ENCODE results near the gene CLVS2.

Gene CLVS2

DNA sequence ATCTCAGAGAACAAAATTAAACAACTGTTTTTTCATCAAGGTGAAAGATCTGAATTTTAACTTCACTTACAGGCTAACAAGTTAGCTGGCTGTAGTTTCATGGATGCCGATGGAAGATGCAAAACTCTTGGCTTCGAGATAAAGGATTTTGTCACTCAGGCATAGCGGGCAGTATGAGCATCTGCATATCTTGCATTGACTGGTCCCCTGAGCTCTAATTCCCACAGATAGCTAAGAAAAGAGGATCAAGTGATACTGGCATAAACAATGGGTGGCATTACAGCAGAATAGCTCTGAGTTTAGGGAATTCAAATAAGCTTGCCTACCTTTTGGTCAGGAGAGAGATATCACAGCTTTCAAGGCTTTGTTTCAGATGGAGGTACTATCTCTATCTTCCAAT lies 1.8 kb upstream of the CLVS2 start:
- Histone ChIP-seq H2BK12ac (ENCODE audit: low read length) (no peak overlapping the region), H3K4me2 (ENCODE audit: insufficient read depth, low read length, poor library complexity, severe bottlenecking) (no peak overlapping the region), H3K4me3 (ENCODE audit: low read length in 2 of 2) (no peak overlapping the region), H3K9ac (ENCODE audit: low read depth, low read length, poor library complexity) (no peak overlapping the region), H3K36me3 (replicated peaks in 1 of 2; ENCODE audit: control insufficient read depth in 2 of 2, insufficient read depth in 2 of 2, low read length in 2 of 2) (no peaks in the 10 kb centered on the region), H3K14ac (ENCODE audit: low read length) (no peak overlapping the region), H2AFZ (ENCODE audit: low read length) (no peak overlapping the region), H3K9me3 (replicated peaks in 1 of 2; ENCODE audit: control insufficient read depth in 2 of 2, insufficient read depth in 1 of 2, low read depth in 1 of 2, low read length in 2 of 2) (no peaks in the 10 kb centered on the region), H2BK120ac (ENCODE audit: low read depth, low read length) (no peak overlapping the region), H2AK5ac (ENCODE audit: low read depth, low read length) (no peak overlapping the region), H3K18ac (ENCODE audit: low read length) (no peak overlapping the region), H2BK5ac (ENCODE audit: low read length) (no peak overlapping the region), H3K4me1 (ENCODE audit: control insufficient read depth in 2 of 2, insufficient read depth in 1 of 2, low read depth in 1 of 2, low read length in 2 of 2) (peaks cover 0 to 3% of the 10 kb centered on the region in 2 donors), H2BK15ac (ENCODE audit: low read length) (no peak overlapping the region), H4K8ac (ENCODE audit: low read depth, low read length) (no peak overlapping the region), H3K27me3 (ENCODE audit: control insufficient read depth in 3 of 3, insufficient read depth in 3 of 3, low read depth in 1 of 3, low read length in 3 of 3) (peaks cover 2 to 31% (median 11%) of the 10 kb centered on the region in 3 experiments), H3K4ac (ENCODE audit: low read length) (no peak overlapping the region), H4K91ac (ENCODE audit: low read depth, low read length, poor library complexity) (no peak overlapping the region), H3K23ac (ENCODE audit: low read depth, low read length, poor library complexity) (no peak overlapping the region), H3K27ac (replicated peaks; ENCODE audit: low read length) (no peak overlapping the region), H3K79me1 (ENCODE audit: low read depth, low read length) (no peaks in the 10 kb centered on the region)
- WGBS, 2 donors (ENCODE audit: extremely low coverage in 2 of 2, insufficient read length in 2 of 2, insufficient replicate concordance in 1 of 2), result no CpG with 5 or more reads among the region's 3 CpGs
- no peak for DNase-seq (ENCODE audit: low spot score)

DNA sequence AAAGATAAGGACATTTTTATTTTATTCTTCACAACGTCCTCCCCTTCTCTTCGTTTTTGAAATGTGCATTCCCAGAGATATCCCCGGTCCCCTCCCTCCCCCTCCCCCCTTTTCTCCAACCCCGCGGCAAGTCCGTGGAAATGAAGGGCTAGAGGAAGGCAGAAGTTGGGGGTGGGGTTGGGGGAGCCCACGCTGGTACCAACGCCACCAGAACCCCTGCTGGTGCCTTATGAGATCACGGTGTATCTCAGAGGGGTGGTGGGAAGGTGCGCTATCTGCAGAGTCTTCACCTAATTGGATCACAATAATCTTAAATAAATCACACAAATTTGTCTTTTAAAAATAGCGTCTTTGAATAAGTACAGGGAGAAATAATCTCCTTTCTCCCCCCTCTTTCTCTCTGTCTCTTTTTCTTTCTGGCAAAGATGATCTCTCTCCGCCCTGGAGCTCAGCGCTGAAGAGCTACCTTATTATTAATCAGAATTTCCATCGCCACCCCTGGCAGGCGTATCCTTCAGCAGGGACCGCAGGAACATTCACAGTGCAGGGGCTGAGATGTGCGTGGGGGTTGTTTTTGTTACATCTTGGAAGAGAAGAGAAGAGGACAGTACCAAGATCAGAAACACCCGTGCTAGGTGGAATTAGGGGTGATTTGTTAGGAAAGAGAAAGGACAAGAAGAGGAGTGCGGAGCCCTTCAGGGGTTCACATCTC lies 915 bp downstream of the CLVS2 start:
- H3K27ac ChIP-seq (replicated peaks; ENCODE audit: low read length), result no peak overlapping the region
- no peak overlapping the region for H3K9ac ChIP-seq (ENCODE audit: low read depth, low read length, poor library complexity)
- no peak overlapping the region for H3K23ac ChIP-seq (ENCODE audit: low read depth, low read length, poor library complexity)
- no peak for DNase-seq (ENCODE audit: low spot score)
- H3K14ac ChIP-seq (ENCODE audit: low read length), result no peak overlapping the region
- no CpG with 5 or more reads among the region's 19 CpGs for WGBS, 2 donors (ENCODE audit: extremely low coverage in 2 of 2, insufficient read length in 2 of 2, insufficient replicate concordance in 1 of 2)
- peak overlapping the region; percentile 96 for H3K18ac ChIP-seq (ENCODE audit: low read length)
- H3K79me1 ChIP-seq (ENCODE audit: low read depth, low read length), result no peaks in the 10 kb centered on the region
- H3K36me3 ChIP-seq (replicated peaks in 1 of 2; ENCODE audit: control insufficient read depth in 2 of 2, insufficient read depth in 2 of 2, low read length in 2 of 2), result no peaks in the 10 kb centered on the region
- no peak overlapping the region for H2BK12ac ChIP-seq (ENCODE audit: low read length)
- H2BK15ac ChIP-seq (ENCODE audit: low read length), result no peak overlapping the region
- H3K4ac ChIP-seq (ENCODE audit: low read length), result no peak overlapping the region
- no peak overlapping the region for H4K91ac ChIP-seq (ENCODE audit: low read depth, low read length, poor library complexity)
- peak overlapping the region; percentile 58 to 91 for H3K4me3 ChIP-seq (ENCODE audit: low read length in 2 of 2)
- peak overlapping the region; percentile 95 for H2AFZ ChIP-seq (ENCODE audit: low read length)
- no peak overlapping the region for H2BK120ac ChIP-seq (ENCODE audit: low read depth, low read length)
- peaks cover 0 to 3% of the 10 kb centered on the region in 2 donors for H3K4me1 ChIP-seq (ENCODE audit: control insufficient read depth in 2 of 2, insufficient read depth in 1 of 2, low read depth in 1 of 2, low read length in 2 of 2)
- peak overlapping the region; percentile 71 for H3K4me2 ChIP-seq (ENCODE audit: insufficient read depth, low read length, poor library complexity, severe bottlenecking)
- H2AK5ac ChIP-seq (ENCODE audit: low read depth, low read length), result no peak overlapping the region
- no peak overlapping the region for H4K8ac ChIP-seq (ENCODE audit: low read depth, low read length)
- no peaks in the 10 kb centered on the region for H3K9me3 ChIP-seq (replicated peaks in 1 of 2; ENCODE audit: control insufficient read depth in 2 of 2, insufficient read depth in 1 of 2, low read depth in 1 of 2, low read length in 2 of 2)
- peaks cover 2 to 31% (median 11%) of the 10 kb centered on the region in 3 experiments for H3K27me3 ChIP-seq (ENCODE audit: control insufficient read depth in 3 of 3, insufficient read depth in 3 of 3, low read depth in 1 of 3, low read length in 3 of 3)
- H2BK5ac ChIP-seq (ENCODE audit: low read length), result peak overlapping the region; percentile 68

DNA sequence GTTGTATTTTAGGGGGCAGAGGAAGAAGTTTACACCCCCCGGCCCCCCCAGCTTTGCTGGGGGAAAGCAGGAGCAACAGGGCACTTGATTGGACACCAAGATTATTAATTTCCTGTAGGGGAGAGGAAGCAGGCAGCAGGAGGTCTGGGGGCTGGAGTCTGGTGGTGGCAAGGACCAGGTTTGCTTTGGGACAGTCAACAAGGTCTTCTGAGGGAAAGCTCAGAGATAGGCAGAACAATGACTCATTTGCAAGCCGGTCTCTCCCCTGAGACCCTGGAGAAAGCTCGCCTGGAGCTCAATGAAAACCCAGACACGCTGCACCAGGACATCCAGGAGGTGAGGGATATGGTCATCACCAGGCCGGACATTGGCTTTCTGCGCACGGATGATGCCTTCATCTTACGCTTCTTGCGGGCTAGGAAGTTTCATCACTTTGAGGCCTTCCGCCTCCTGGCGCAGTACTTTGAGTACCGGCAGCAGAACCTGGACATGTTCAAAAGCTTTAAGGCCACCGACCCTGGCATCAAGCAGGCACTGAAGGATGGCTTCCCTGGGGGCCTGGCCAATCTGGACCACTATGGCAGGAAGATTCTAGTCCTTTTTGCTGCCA lies 1.6 kb downstream of the CLVS2 start:
- Histone ChIP-seq H2AK5ac (ENCODE audit: low read depth, low read length) (peak overlapping the region; percentile 9), H2BK120ac (ENCODE audit: low read depth, low read length) (no peak overlapping the region), H3K27ac (replicated peaks; ENCODE audit: low read length) (no peak overlapping the region), H3K9ac (ENCODE audit: low read depth, low read length, poor library complexity) (peak overlapping the region; percentile 63), H3K18ac (ENCODE audit: low read length) (no peak overlapping the region), H3K9me3 (replicated peaks in 1 of 2; ENCODE audit: control insufficient read depth in 2 of 2, insufficient read depth in 1 of 2, low read depth in 1 of 2, low read length in 2 of 2) (no peaks in the 10 kb centered on the region), H3K14ac (ENCODE audit: low read length) (no peak overlapping the region), H3K79me1 (ENCODE audit: low read depth, low read length) (no peaks in the 10 kb centered on the region), H3K27me3 (ENCODE audit: control insufficient read depth in 3 of 3, insufficient read depth in 3 of 3, low read depth in 1 of 3, low read length in 3 of 3) (peaks cover 2 to 31% (median 11%) of the 10 kb centered on the region in 3 experiments), H3K23ac (ENCODE audit: low read depth, low read length, poor library complexity) (no peak overlapping the region), H2BK5ac (ENCODE audit: low read length) (peak overlapping the region; percentile 3), H3K4me2 (ENCODE audit: insufficient read depth, low read length, poor library complexity, severe bottlenecking) (no peak overlapping the region), H3K4ac (ENCODE audit: low read length) (no peak overlapping the region), H3K4me3 (ENCODE audit: low read length in 2 of 2) (peak overlapping the region in 1 of 2 donors; percentile 59), H2BK12ac (ENCODE audit: low read length) (no peak overlapping the region), H4K91ac (ENCODE audit: low read depth, low read length, poor library complexity) (no peak overlapping the region), H3K4me1 (ENCODE audit: control insufficient read depth in 2 of 2, insufficient read depth in 1 of 2, low read depth in 1 of 2, low read length in 2 of 2) (peaks cover 0 to 3% of the 10 kb centered on the region in 2 donors), H3K36me3 (replicated peaks in 1 of 2; ENCODE audit: control insufficient read depth in 2 of 2, insufficient read depth in 2 of 2, low read length in 2 of 2) (no peaks in the 10 kb centered on the region), H2BK15ac (ENCODE audit: low read length) (no peak overlapping the region), H2AFZ (ENCODE audit: low read length) (no peak overlapping the region), H4K8ac (ENCODE audit: low read depth, low read length) (no peak overlapping the region)
- WGBS, 2 donors (ENCODE audit: extremely low coverage in 2 of 2, insufficient read length in 2 of 2, insufficient replicate concordance in 1 of 2), result no CpG with 5 or more reads among the region's 13 CpGs
- no peak for DNase-seq (ENCODE audit: low spot score)

DNA sequence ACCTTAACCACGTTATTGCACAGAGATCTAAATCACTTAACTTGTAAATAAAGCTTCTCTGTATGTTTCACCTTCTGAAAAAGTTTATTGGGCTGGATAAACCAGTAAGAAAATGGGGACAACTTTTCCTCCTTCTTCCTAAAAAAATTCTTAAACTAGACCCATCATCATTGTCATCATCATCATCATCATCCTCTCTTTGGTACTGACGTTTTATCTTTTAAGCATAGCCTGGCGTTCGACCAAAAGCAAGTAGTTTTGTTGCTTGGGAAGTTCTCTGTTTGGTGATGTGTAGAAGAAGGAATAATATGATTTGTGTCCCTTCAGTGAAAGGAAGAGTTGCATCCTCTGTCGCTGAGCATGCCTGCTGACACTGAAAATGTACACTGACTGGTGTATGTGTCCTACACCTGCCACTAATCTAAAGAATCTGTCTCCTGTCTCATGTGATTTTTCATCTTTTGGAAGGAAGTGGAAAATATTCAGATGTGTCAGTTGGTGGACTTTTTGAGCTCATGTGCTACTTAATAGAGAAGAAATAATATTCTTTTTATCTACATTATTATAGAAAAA lies 2.5 kb downstream of the CLVS2 start:
- Histone ChIP-seq H3K18ac (ENCODE audit: low read length) (no peak overlapping the region), H3K23ac (ENCODE audit: low read depth, low read length, poor library complexity) (no peak overlapping the region), H2AFZ (ENCODE audit: low read length) (no peak overlapping the region), H3K4ac (ENCODE audit: low read length) (no peak overlapping the region), H2BK15ac (ENCODE audit: low read length) (no peak overlapping the region), H3K9ac (ENCODE audit: low read depth, low read length, poor library complexity) (no peak overlapping the region), H3K79me1 (ENCODE audit: low read depth, low read length) (no peaks in the 10 kb centered on the region), H2BK12ac (ENCODE audit: low read length) (no peak overlapping the region), H2AK5ac (ENCODE audit: low read depth, low read length) (no peak overlapping the region), H3K36me3 (replicated peaks in 1 of 2; ENCODE audit: control insufficient read depth in 2 of 2, insufficient read depth in 2 of 2, low read length in 2 of 2) (no peaks in the 10 kb centered on the region), H3K14ac (ENCODE audit: low read length) (no peak overlapping the region), H3K27me3 (ENCODE audit: control insufficient read depth in 3 of 3, insufficient read depth in 3 of 3, low read depth in 1 of 3, low read length in 3 of 3) (peaks cover 2 to 31% (median 11%) of the 10 kb centered on the region in 3 experiments), H3K4me1 (ENCODE audit: control insufficient read depth in 2 of 2, insufficient read depth in 1 of 2, low read depth in 1 of 2, low read length in 2 of 2) (peaks cover 0 to 3% of the 10 kb centered on the region in 2 donors), H3K27ac (replicated peaks; ENCODE audit: low read length) (no peak overlapping the region), H4K91ac (ENCODE audit: low read depth, low read length, poor library complexity) (no peak overlapping the region), H4K8ac (ENCODE audit: low read depth, low read length) (no peak overlapping the region), H3K4me2 (ENCODE audit: insufficient read depth, low read length, poor library complexity, severe bottlenecking) (no peak overlapping the region), H3K9me3 (replicated peaks in 1 of 2; ENCODE audit: control insufficient read depth in 2 of 2, insufficient read depth in 1 of 2, low read depth in 1 of 2, low read length in 2 of 2) (no peaks in the 10 kb centered on the region), H2BK5ac (ENCODE audit: low read length) (no peak overlapping the region), H2BK120ac (ENCODE audit: low read depth, low read length) (no peak overlapping the region), H3K4me3 (ENCODE audit: low read length in 2 of 2) (no peak overlapping the region)
- no peak for DNase-seq (ENCODE audit: low spot score)
- no CpG with 5 or more reads among the region's 5 CpGs for WGBS, 2 donors (ENCODE audit: extremely low coverage in 2 of 2, insufficient read length in 2 of 2, insufficient replicate concordance in 1 of 2)

Measured in neuronal stem cell (in vitro differentiated cells).